NCI-H345 treated with DMSO at 0.1 percent for 48 hours (cell line): ENCODE measurements around the gene LSP1.
"Not testable (repeated sequence)": the region's sequence is repeated elsewhere in the genome, so short reads cannot be mapped to it uniquely, and the experiment has no call there.

ENCODE experiments used
- DNase-seq: peaks from one replicate; lab custom pipeline; 2025; ENCODE audit not compliant: unreplicated experiment; lab: John Stamatoyannopoulos, UW

LSP1 gene

DNA sequence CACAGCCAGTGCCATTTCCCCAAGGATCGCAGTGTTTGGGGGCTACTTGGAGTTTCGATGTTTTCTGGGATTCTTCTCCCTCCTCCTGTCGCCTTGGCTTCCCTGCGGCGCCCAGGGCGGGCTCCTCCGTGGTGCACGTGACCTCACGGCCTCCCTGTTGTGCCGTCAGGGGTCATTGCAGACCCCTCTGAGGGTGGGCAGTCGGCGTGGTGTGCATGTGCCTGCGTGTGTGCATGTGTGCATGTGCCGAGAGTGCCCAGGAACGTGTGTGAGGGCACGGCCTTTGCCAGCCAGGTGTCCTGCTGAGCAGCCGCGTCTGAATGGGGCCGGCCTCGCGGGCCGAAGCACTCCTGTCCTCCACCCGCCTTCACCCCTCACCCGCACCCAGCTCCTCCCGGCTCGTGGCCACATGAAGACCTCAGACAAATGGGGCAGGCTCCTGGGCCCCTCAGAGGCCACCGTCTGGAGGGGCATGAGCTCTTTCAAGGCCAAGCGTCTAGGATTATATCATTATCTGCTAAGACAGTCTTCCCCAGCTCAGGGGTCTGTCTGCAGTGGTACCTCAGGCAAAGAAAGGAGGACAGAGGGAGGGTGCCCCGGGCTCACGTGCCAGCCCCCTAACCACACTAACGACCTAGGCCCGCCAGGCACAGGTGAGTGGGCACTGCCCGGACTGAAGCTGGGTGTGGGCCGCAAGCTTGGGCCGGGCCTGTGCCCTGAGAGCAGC lies 84.9 kb downstream of the LSP1 start:
- DNase-seq = no peak

GRCh38 chr11:1938343-1939005 lies 85.6 kb downstream of the LSP1 start:
- DNase-seq = no peak

- DNase-seq = no peak
Observed at GRCh38 chr11:1939006-1939625, 86.2 kb downstream of the LSP1 start.

GRCh38 chr11:1939788-1940187 lies 86.9 kb downstream of the LSP1 start:
- not testable (repeated sequence) for DNase-seq
